ENCODE data around the gene NFRKB. TPM values are rescaled to one million over a fixed set of nuclear protein-coding genes. Genes with fewer than 3 reads are reported as not detected.

The NFRKB gene
- 10.2 and 13.1 TPM in 2 replicates for total RNA-seq (ENCODE audit: low replicate concordance)

DNA sequence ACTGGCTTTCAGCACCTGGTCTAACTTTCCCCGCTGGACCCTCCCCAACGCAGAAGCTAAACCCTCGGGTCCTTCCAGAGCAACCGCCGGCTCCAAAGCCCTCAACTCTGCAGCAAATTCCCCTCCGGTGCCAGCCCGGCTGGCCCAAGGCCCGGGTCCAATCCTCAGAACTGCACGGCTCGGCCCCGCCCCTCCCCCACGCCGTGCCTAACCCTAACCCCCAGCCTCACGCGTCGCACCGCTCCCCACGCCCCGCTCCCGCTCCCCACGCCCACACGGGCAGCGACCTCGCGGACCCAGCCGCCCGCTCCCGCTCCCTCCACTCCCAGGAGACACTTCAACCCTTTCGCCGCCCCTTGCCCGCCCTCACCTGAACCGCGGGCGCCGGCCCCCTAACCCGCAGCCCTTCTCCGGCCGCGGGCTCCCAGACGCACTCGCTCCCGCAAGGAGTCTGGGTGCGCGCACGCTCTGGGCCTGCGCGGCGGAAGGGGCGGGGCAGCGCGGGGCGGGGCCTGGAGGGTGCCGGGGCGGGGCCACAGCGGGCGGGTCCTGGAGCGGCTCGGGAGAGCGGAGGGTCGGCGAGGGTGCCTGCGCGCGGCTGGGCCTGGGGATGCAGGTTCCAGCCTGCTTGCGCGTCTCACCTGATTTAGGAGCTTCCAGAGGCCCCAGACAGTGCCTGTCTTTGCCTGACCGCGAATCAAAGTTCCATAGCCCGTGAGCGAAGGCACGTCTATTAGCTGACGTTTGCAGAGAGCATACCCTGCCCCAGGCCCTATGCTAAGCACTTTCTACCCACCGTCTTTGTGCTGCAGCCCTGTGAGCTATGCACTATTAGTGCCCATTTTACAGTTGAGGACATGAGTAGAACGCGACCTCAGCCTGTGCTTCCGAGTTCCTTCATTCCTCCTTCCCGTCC, at the start of gene NFRKB:
TSS of gene NFRKB (minus strand) at position 453 of the 916 bp plus-strand sequence. CDS start 2,729 bp downstream, outside the sequence.

Other genes with a start within 250 kb of the NFRKB start
- gene TMEM45B, start 79.7 kb downstream of the NFRKB start, total RNA-seq (ENCODE audit: low replicate concordance): not detected in 2 replicates
- gene PRDM10, start 107.3 kb upstream of the NFRKB start, total RNA-seq (ENCODE audit: low replicate concordance): 2.7 and 3.5 TPM in 2 replicates
- gene APLP2, start 174.3 kb upstream of the NFRKB start, total RNA-seq (ENCODE audit: low replicate concordance): 575 and 754 TPM in 2 replicates